AG04449 (cell line): ENCODE data around the gene C17orf50.

ENCODE experiments used
- CTCF ChIA-PET: fragments of 350-600 bp; formaldehyde crosslinking; extraction: SDS; loops from one replicate; lab custom pipeline; 2021; ENCODE audit warnings: antibody characterized with exemption; lab: Yijun Ruan, JAX
- POLR2A ChIA-PET: fragments of 400-600, 350-600 bp; formaldehyde crosslinking; extraction: SDS; loops from one replicate; lab custom pipeline; 2020; ENCODE audit warnings: antibody characterized with exemption, inconsistent platforms; lab: Yijun Ruan, JAX
- DNase-seq: peaks from one replicate; pipeline ENCODE4 v3.0.0-alpha.2; 2010; ENCODE audit warnings: low read depth, low spot score
- H3K4me3 ChIP-seq: 2 replicates; pipeline ENCODE4 v1.5.1; 2011; ENCODE audit warnings: low read depth, mild to moderate bottlenecking, control low read depth, low read length
- CTCF ChIP-seq: IDR thresholded peaks from one replicate; pipeline ENCODE4 v1.5.1; 2011; ENCODE audit warnings: mild to moderate bottlenecking, moderate library complexity, low read length, control low read depth, inconsistent platforms; ENCODE audit not compliant: insufficient read depth; ENCODE audit errors: missing control alignments

The C17orf50 gene

GRCh38 chr17:35775039-35775438 lies 14.4 kb downstream of the C17orf50 start:
- ChIA-PET CTCF (interaction anchor here (1.2 to 28.6 kb wide), 5 partner anchors 7 to 33 kb away, joined by 3 to 819 read pairs (median 9); partner anchors contain the start of gene TAF15), POLR2A (interaction anchor here (1.0 kb wide), 1 partner anchor 34 kb away, joined by 3 read pairs; the partner anchor contains the start of gene TAF15)
- no peak for TF ChIP-seq CTCF
- no peak overlapping the region for H3K4me3 ChIP-seq
- DNase-seq, result no peak

GRCh38 chr17:35775583-35775982 lies 14.9 kb downstream of the C17orf50 start:
- POLR2A ChIA-PET, result interaction anchor here (1.0 kb wide), 1 partner anchor 34 kb away, joined by 3 read pairs; the partner anchor contains the start of gene TAF15
- H3K4me3 ChIP-seq, result no peak overlapping the region
- no peak for DNase-seq
- no peak for TF ChIP-seq CTCF
- CTCF ChIA-PET, result interaction anchor here (0.6 to 28.6 kb wide), 6 partner anchors 8 to 32 kb away, joined by 3 to 819 read pairs (median 6); partner anchors contain the start of gene TAF15

- CTCF ChIA-PET, result interaction anchor here (1.1 to 28.6 kb wide), 5 partner anchors 10 to 29 kb away, joined by 4 to 819 read pairs (median 6); partner anchors contain the start of genes MMP28 and TAF15
- no peak for DNase-seq
- POLR2A ChIA-PET, result interaction anchor here (0.6 kb wide), 1 partner anchor 405 kb away, joined by 3 read pairs; no protein-coding TSS in a partner anchor
- H3K4me3 ChIP-seq, result no peak overlapping the region
- TF ChIP-seq CTCF, result no peak
These were observed 18.0 kb downstream of the C17orf50 start for GRCh38 chr17:35778641-35779196.

GRCh38 chr17:35780950-35781349 lies 20.3 kb downstream of the C17orf50 start:
- ChIA-PET POLR2A (interaction anchor here (0.7 kb wide), 1 partner anchor 19 kb away, joined by 3 read pairs; no protein-coding TSS in a partner anchor), CTCF (interaction anchor here (1.1 to 28.6 kb wide), 6 partner anchors 9 to 33 kb away, joined by 3 to 819 read pairs (median 4); partner anchors contain the start of gene TAF15)
- no peak for TF ChIP-seq CTCF
- no peak overlapping the region for H3K4me3 ChIP-seq
- DNase-seq, result no peak

- CTCF ChIA-PET, result interaction anchor here (1.3 to 19.3 kb wide), 8 partner anchors 9 to 37 kb away, joined by 3 to 321 read pairs (median 6); partner anchors contain the start of gene TAF15
- no peak for DNase-seq
- H3K4me3 ChIP-seq, result no peak overlapping the region
- TF ChIP-seq CTCF, result no peak
- POLR2A ChIA-PET, result no interaction called here
These were observed 24.2 kb downstream of the C17orf50 start for GRCh38 chr17:35784895-35785294.

- CTCF ChIA-PET, result interaction anchor here (0.8 to 19.3 kb wide), 6 partner anchors 9 to 21 kb away, joined by 3 to 321 read pairs (median 4); partner anchors contain the start of gene MMP28
- TF ChIP-seq CTCF, result no peak
- POLR2A ChIA-PET, result no interaction called here
- DNase-seq, result no peak
- H3K4me3 ChIP-seq, result no peak overlapping the region
These were observed 26.3 kb downstream of the C17orf50 start for GRCh38 chr17:35786941-35787432.
